Body of pancreas (tissue), 4 donors: ENCODE data around the gene USP22. TPM values are rescaled to one million over a fixed set of nuclear protein-coding genes. Genes with fewer than 3 reads are reported as not detected.

Experiments used
- ATAC-seq: fragments of 150-250 bp; one replicate; pipeline ENCODE4 v1.9.1; 2016
- DNase-seq, 4 donors: peaks; one replicate each; pipeline ENCODE4 v3.0.0-alpha.2; 2019
- H3K27ac ChIP-seq, 4 donors: fragments of 200-600 bp; sonication (generic); 1 replicate in 3 of 4; 2 replicates in 1 of 4; pipeline versions ENCODE4 v1.5.1 to v1.6.1; 2016 to 2019; ENCODE audit warnings: mild to moderate bottlenecking in 1 of 4, mixed read lengths in 1 of 4, moderate library complexity in 1 of 4
- H3K27me3 ChIP-seq, 2 donors: fragments of 200-600 bp; sonication (generic); one replicate each; pipeline ENCODE4 v1.6.0; 2016; ENCODE audit warnings: mild to moderate bottlenecking in 1 of 2
- H3K36me3 ChIP-seq, 2 donors: fragments of 200-600 bp; sonication (generic); replicated peaks in 1 of 2; 2 replicates each; pipeline ENCODE4 v1.5.1; 2016; ENCODE audit warnings: low read depth in 2 of 2; ENCODE audit not compliant: insufficient read depth in 1 of 2
- H3K4me1 ChIP-seq: fragments of 200-600 bp; sonication (generic); one replicate; pipeline ENCODE4 v1.6.0; 2016
- H3K4me3 ChIP-seq, 2 donors: fragments of 200-600 bp; sonication (generic); 1 replicate in 1 of 2; 2 replicates in 1 of 2; pipeline ENCODE4 v1.5.1; 2016 to 2019
- H3K9me3 ChIP-seq, 3 donors: fragments of 200-600 bp; sonication (generic); 1 replicate in 2 of 3; 2 replicates in 1 of 3; pipeline ENCODE4 v1.5.1; 2016
- CTCF ChIP-seq, 7 experiments: fragments of 450-650 bp in 4 of 7; fragments of 200-600 bp in 3 of 7; sonication (generic) in 3 of 7; IDR thresholded peaks; one replicate each; pipeline ENCODE4 v1.5.1; 2016 to 2019; ENCODE audit warnings: antibody characterized with exemption in 7 of 7
- POLR2A ChIP-seq, 3 donors: fragments of 450-650 bp; IDR thresholded peaks; one replicate each; pipeline ENCODE4 v1.6.1; 2016; ENCODE audit warnings: antibody characterized with exemption in 3 of 3, mild to moderate bottlenecking in 2 of 3
- WGBS, 2 donors: methylation state at CpG; one replicate each; pipeline ENCODE4 v1.1.5; 2017; 5-methylcytosine and 5-hydroxymethylcytosine counted together
- intact Hi-C: fragments of 100-400 bp; cut with DNase I; formaldehyde crosslinking; loops from one replicate; pipeline ENCODE4 v1.15.1; 2023
- small RNA-seq: library from RNA; depleted of rRNA; stranded (forward); fragments of <200 nt; gene quantifications from one replicate; pipeline ENCODE3, GENCODE V24; 2016
- total RNA-seq, 2 donors: library from RNA; depleted of rRNA; stranded (reverse); fragments of >200 nt; gene quantifications; one replicate each; pipeline ENCODE4 v1.1.0, GENCODE V29; 2016

The USP22 gene
- total RNA-seq, 2 donors from 2014 or later, result 66.4 to 79.4 TPM

DNA sequence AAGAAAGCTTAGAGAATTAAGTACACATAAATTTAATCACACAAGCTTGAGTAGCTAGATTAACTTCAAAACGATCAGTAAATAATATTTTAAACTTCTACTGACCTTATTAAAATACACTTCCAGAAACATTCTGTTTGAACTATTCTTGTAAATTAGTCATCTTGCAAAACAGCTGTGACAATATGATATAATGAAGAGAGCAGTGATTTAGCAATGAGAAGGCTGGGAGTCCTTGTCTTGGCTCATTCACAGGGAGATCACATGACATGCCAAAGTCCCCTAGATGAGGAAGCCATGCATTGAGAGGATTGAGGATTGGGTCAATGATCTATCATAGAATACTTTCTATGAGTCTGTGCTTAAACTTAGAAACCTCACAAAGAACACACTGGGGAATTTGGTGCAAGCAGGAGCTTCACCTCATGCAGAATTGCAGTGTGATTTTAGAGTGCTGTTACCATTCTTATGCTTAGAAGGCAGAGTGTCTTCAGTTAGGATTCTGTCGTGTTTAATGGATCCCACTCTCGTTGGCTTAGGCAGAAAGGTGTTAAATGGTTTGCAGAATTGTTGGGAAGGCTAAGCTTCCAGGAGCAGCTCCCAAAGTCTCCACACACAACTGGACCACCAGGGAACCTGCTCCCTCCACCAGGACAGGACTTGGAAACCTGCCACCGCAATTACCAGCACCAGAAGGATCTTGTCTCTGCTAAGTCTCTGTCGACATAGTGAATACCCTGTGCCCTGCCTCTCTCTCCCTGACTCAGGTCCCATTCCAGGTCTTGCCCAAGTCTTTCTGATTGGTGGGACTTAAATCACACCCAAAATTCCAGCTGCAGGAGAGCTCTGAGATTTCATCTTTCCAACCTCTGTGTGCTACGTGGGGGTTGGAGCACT is 87.1 kb downstream of the USP22 start:
- intact Hi-C loops, result no loop called here
- H3K9me3 ChIP-seq, result no peaks in the 10 kb centered on the region
- H3K36me3 ChIP-seq, result no peaks in the 10 kb centered on the region
- H3K27ac ChIP-seq, result peak overlapping the region in 1 of 4 donors; percentile 46
- peaks cover 15% of the 10 kb centered on the region for H3K4me1 ChIP-seq
- H3K27me3 ChIP-seq, result no peaks in the 10 kb centered on the region
- no peak for TF ChIP-seq POLR2A (IDR thresholded peaks at IDR 0.05)
- no peak for TF ChIP-seq CTCF (IDR thresholded peaks at IDR 0.05)
- peak in 1 of 4 donors; percentile 26 for DNase-seq
- ATAC-seq, result peak; percentile 71
- WGBS, 2 donors, result 46 to 53% methylated on average over 6 of the region's 6 CpGs
- H3K4me3 ChIP-seq, result no peak overlapping the region

DNA sequence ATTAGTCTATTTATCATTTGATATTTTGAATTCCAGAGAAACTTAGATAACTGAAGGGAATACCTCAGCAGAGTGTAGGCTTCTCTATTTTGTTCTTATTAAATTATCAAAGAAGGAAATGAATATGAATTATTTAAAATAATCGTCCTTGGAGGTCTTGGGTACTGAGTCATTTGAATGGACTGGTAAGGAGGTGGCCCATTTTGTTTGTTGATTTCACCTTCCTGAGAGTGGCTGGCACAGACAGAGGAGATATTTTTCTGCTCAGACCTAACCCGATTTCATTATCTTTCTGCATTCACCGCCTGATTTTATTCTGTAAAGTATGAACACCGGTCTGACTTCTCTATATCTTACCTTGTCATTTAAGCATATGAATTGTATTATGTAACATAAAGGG is 88.0 kb downstream of the USP22 start:
- Histone ChIP-seq H3K4me3 (no peak overlapping the region), H3K27ac (peak overlapping the region in 1 of 4 donors; percentile 46), H3K9me3 (no peaks in the 10 kb centered on the region), H3K27me3 (no peaks in the 10 kb centered on the region), H3K36me3 (no peaks in the 10 kb centered on the region), H3K4me1 (peaks cover 15% of the 10 kb centered on the region)
- intact Hi-C loops, result no loop called here
- ATAC-seq (peak; percentile 60), DNase-seq (no peak)
- TF ChIP-seq POLR2A (IDR thresholded peaks at IDR 0.05) (no peak), CTCF (IDR thresholded peaks at IDR 0.05) (no peak)
- WGBS, 2 donors, result 42 to 43% methylated on average over 4 of the region's 4 CpGs

DNA sequence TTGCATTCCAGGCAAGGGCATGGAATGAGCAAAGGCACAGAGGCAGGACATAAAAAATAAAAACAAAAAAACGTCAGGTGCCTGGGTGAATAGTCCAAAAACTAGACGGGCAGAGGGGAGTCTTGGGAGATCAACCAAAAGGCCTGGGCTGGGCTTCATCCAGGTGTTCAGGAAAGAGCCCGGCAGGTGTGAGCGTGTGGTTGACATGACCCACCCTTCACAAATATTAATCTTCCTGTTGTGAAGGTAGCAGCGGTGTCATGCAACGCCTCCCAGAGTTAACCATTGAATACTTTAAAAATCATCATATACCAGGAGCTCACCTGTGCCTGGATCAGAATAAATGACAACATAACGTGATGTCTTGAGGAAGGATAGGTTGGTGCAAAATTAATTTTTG is 90.6 kb downstream of the USP22 start:
- Histone ChIP-seq H3K4me1 (peaks cover 15% of the 10 kb centered on the region), H3K9me3 (no peaks in the 10 kb centered on the region), H3K36me3 (no peaks in the 10 kb centered on the region), H3K4me3 (no peak overlapping the region), H3K27ac (no peak overlapping the region), H3K27me3 (no peaks in the 10 kb centered on the region)
- ATAC-seq, result no peak
- WGBS, 2 donors, result 39 to 48% methylated on average over 7 of the region's 7 CpGs
- TF ChIP-seq CTCF (IDR thresholded peaks at IDR 0.05) (no peak), POLR2A (IDR thresholded peaks at IDR 0.05) (no peak)
- intact Hi-C loops, result no loop called here
- no peak for DNase-seq

Small RNA genes within 50 kb of the gene (small RNA-seq; reads per million reads assigned to genes)
- not detected for gene AC087393.1

Other genes with a start within 250 kb of the USP22 start
- gene DHRS7B, start 84.0 kb upstream of the USP22 start, total RNA-seq, result 10 to 100 TPM; 14.0 to 14.5 TPM
- gene TMEM11, start 171.2 kb upstream of the USP22 start, total RNA-seq, result 10 to 100 TPM in 1 of 2 donors, 1 to 10 TPM in 1; 7.0 to 22.4 TPM
- gene NATD1, start 210.4 kb upstream of the USP22 start, total RNA-seq, result 1 to 10 TPM; 2.6 to 7.0 TPM
- 10 to 100 TPM; 15.3 to 48.1 TPM for gene MAP2K3, start 241.7 kb upstream of the USP22 start, total RNA-seq